GM19193 (cell line): ENCODE measurements around the gene ACTRT2.

Experiments used
- POLR2A ChIP-seq: IDR thresholded peaks from 4 replicates; pipeline ENCODE4 v1.6.1; 2011; ENCODE audit not compliant: insufficient read depth, insufficient read length; ENCODE audit errors: extremely low read depth

The ACTRT2 gene

GRCh38 chr1:3017440-3018050 lies 3.7 kb upstream of the ACTRT2 start:
- TF ChIP-seq POLR2A = no peak

DNA sequence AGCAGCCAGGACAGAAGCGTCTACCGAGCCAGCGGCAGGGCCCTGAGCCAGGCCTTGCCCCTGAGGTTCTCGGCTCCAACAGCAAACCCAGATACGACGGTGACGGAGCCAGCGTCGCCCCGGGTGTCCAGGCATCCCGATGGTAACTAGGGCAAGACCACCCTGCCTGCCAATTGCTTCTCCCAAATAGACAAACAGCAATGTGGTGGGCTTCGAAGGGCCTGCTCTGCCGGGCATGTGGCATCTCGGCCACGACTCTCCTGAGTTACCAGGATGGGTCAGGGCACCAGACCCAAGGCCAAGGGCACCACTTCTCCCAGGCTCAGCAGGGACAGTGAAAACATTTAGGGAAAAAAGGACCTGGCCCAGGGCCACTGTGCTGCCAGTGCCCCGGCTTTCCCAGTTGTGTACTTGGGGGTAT lies 3.2 kb upstream of the ACTRT2 start:
- TF ChIP-seq POLR2A = no peak

- no peak for TF ChIP-seq POLR2A
Measured at GRCh38 chr1:3018576-3018975, 2.7 kb upstream of the ACTRT2 start.

GRCh38 chr1:3019007-3019515 lies 2.2 kb upstream of the ACTRT2 start:
- no peak for TF ChIP-seq POLR2A

GRCh38 chr1:3019516-3020051 lies 1.7 kb upstream of the ACTRT2 start:
- TF ChIP-seq POLR2A = no peak

DNA sequence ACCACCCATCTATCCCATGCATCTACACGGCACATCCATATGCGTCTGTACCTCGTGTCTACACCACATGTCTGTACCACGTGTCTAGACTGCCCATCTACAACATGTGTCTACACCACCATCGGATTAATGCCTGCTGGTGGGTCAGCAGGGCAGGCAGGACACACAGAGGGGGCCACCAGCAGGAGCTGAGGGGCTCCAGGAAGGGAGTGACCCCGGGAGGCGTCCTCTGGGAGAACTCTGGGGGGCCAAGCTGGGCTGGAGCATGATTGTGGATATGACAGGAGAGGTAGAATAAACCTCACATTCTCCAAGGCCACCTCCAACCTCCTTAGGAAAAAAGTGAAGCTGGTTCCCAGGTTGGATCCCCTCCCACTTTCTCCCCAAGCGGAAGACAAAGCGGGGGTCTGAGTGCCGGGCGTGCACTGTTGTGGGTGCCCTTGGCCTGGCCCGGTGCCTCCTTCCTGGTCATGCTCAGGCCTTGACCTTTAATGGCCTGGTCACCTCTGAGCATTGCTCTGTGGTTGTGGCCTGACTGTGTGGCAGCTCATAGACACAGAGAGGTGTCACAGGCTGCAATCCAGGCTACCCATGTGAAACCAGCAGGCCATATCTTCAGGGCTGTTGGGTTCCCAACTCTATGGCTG lies 881 bp upstream of the ACTRT2 start:
- TF ChIP-seq POLR2A = no peak

GRCh38 chr1:3021801-3022401 lies 634 bp downstream of the ACTRT2 start:
- no peak for TF ChIP-seq POLR2A

GRCh38 chr1:3022511-3022973 lies 1.3 kb downstream of the ACTRT2 start:
- no peak for TF ChIP-seq POLR2A

GRCh38 chr1:3022976-3023375 lies 1.7 kb downstream of the ACTRT2 start:
- no peak for TF ChIP-seq POLR2A

DNA sequence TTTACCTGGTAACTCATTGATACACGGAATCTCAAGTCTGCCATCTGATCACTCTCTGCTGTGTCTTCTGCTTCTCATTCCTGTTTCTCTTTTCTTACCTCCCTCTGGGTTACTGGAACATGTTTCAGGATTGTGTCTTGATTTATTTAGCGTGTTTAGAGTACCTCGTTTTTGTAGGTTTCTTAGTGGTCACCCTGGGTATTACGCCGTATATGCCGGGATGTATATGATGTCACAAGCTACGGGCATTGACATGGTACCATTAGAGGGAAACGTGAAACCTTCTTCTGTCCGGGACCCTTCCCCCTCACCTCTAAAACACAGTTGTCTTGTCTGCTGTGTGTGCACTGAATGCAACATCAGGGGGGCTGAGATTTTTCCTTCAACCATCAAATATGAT lies 2.8 kb downstream of the ACTRT2 start:
- no peak for TF ChIP-seq POLR2A

DNA sequence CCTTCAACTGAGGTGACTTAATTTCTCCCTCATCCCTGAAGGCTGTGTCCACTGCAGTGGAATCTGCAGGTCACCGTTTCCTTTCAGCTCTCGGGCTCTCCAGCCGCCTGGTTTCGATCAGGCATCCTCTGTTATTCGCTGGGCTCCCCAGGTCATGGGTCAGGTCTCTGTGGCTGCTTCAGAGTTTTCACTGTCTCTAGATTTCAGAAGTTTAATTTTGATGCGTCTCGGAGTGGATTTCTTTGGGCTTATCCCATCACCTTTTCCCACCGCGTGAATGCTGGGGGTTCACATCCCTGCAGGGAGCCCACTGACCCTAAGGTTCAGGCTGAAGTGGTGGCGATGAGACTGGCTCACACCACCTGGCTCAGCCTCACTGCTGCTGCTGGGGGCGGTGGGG lies 3.3 kb downstream of the ACTRT2 start:
- TF ChIP-seq POLR2A = no peak

- TF ChIP-seq POLR2A = no peak
Measured at GRCh38 chr1:3026124-3026523, 4.9 kb downstream of the ACTRT2 start.

GRCh38 chr1:3026581-3027391 lies 5.5 kb downstream of the ACTRT2 start:
- TF ChIP-seq POLR2A = no peak

DNA sequence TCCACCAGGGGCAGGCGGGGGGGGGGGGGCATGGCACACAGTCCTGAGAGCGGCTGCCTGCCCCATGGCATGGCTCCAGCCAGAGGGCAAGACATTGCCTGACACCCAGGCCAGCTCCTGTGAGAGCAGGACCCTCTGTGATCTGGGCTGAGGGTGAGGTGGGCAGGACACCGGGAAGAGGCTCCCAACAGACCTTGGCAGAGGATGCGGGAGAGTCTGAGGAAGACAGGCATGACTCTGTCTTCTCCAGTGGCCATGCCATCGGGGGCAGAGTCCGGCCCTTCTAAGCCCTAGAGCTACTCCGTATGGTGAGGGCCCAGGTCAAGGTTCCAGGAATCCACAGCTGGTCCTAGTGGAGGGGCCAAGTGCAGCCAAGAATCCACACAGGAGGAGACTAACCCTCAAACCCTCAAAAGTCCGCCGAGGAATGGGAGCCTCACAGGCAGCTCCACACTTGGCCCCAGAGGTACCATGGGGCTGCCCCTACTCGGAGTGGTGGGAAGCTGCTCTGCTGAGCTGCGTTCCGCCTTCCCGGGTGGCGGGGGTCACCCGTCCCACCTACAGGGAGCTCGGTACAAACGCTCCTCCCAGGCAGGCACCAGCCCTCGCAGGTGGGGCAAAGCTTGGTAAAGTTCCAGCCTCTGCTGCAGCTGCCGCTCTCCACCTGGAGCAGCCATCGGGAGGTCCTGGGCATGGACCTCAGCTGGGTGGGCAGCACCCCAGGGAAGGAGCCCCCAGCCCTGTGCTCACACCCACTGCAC lies 6.5 kb downstream of the ACTRT2 start:
- TF ChIP-seq POLR2A = no peak
